Neural cell (in vitro differentiated cells): ENCODE measurements around the gene ETV6. TPM values are rescaled to one million over a fixed set of nuclear protein-coding genes. Genes with fewer than 3 reads are reported as not detected.

Experiments used
- H2AFZ ChIP-seq: fragments of 200-600, 300-800 bp; sonication (generic), shearing (Covaris generic); 2 replicates; pipeline ENCODE4 v1.6.0; 2014; ENCODE audit warnings: low read depth, mild to moderate bottlenecking, antibody characterized with exemption, low read length, moderate library complexity
- H3F3A ChIP-seq: fragments of 200-600 bp; shearing (Covaris generic); 2 replicates; pipeline ENCODE4 v1.6.1; 2016; ENCODE audit warnings: mild to moderate bottlenecking, moderate library complexity, mixed read lengths, antibody characterized with exemption, low read length; ENCODE audit not compliant: insufficient read depth, poor library complexity, severe bottlenecking
- H3K27ac ChIP-seq: fragments of 200-600, 300-800 bp; sonication (generic), shearing (Covaris generic); 2 replicates; pipeline ENCODE4 v1.5.1; 2014; ENCODE audit warnings: mild to moderate bottlenecking, low read length, moderate library complexity
- H3K27me3 ChIP-seq: fragments of 300-800, 200-600 bp; sonication (generic), shearing (Covaris generic); 2 replicates; pipeline ENCODE4 v1.6.0; 2014; ENCODE audit warnings: mild to moderate bottlenecking, low read depth, low read length, moderate library complexity; ENCODE audit not compliant: insufficient read depth
- H3K36me3 ChIP-seq: fragments of 300-800, 200-600 bp; sonication (generic), shearing (Covaris generic); 2 replicates; pipeline ENCODE4 v1.5.1; 2014; ENCODE audit warnings: mild to moderate bottlenecking, antibody characterized with exemption, low read length, moderate library complexity; ENCODE audit not compliant: insufficient read depth
- H3K4me2 ChIP-seq: fragments of 300-800, 200-600 bp; sonication (generic), shearing (Covaris generic); 2 replicates; pipeline ENCODE4 v1.6.0; 2014; ENCODE audit warnings: mild to moderate bottlenecking, low read length
- H3K4me3 ChIP-seq: fragments of 300-800, 200-600 bp; sonication (generic), shearing (Covaris generic); 2 replicates; pipeline ENCODE4 v1.5.1; 2014; ENCODE audit warnings: mild to moderate bottlenecking, low read length, moderate library complexity
- H3K79me2 ChIP-seq: fragments of 200-600 bp; shearing (Covaris generic); replicated peaks from 2 replicates; pipeline ENCODE4 v1.6.0; 2014; ENCODE audit warnings: mild to moderate bottlenecking, low read length, moderate library complexity; ENCODE audit not compliant: insufficient read depth
- H3K9ac ChIP-seq: fragments of 300-800, 200-600 bp; sonication (generic), shearing (Covaris generic); 2 replicates; pipeline ENCODE4 v1.6.1; 2016; ENCODE audit warnings: mild to moderate bottlenecking, low read length, mixed read lengths
- H3K9me2 ChIP-seq: fragments of 200-600 bp; shearing (Covaris generic); 2 replicates; pipeline ENCODE4 v1.6.1; 2016; ENCODE audit warnings: mild to moderate bottlenecking, low read length, mixed read lengths; ENCODE audit not compliant: insufficient read depth
- H3K9me3 ChIP-seq: fragments of 200-600, 300-800 bp; sonication (generic), shearing (Covaris generic); 2 replicates; pipeline ENCODE4 v1.6.1; 2016; ENCODE audit warnings: mild to moderate bottlenecking, mixed run types, low read length, moderate library complexity, mixed read lengths
- H4K20me1 ChIP-seq: fragments of 200-600 bp; shearing (Covaris generic); 2 replicates; pipeline ENCODE4 v1.6.1; 2016; ENCODE audit warnings: mild to moderate bottlenecking, mixed run types; ENCODE audit not compliant: insufficient read depth
- CTCF ChIP-seq: fragments of 450-650 bp; IDR thresholded peaks from 2 replicates; pipeline ENCODE4 v1.5.1; 2014; ENCODE audit warnings: antibody characterized with exemption, mild to moderate bottlenecking, moderate library complexity; ENCODE audit not compliant: poor library complexity, severe bottlenecking
- EP300 ChIP-seq: fragments of 450-650 bp; conservative IDR thresholded peaks from 2 replicates; pipeline ENCODE4 v1.6.1; 2014; ENCODE audit warnings: antibody characterized with exemption, mild to moderate bottlenecking, moderate library complexity; ENCODE audit not compliant: poor library complexity, severe bottlenecking
- EZH2 ChIP-seq: fragments of 200-600, 300-800 bp; shearing (Covaris generic), sonication (generic); IDR thresholded peaks from 2 replicates; pipeline ENCODE4 v1.6.1; 2014; ENCODE audit warnings: antibody characterized with exemption, low read length, borderline replicate concordance, mild to moderate bottlenecking; ENCODE audit not compliant: insufficient read depth, poor library complexity, severe bottlenecking
- MXI1 ChIP-seq: fragments of 450-650 bp; conservative IDR thresholded peaks from 2 replicates; pipeline ENCODE4 v1.6.1; 2014; ENCODE audit warnings: antibody characterized with exemption, mild to moderate bottlenecking; ENCODE audit not compliant: poor library complexity, severe bottlenecking
- POLR2AphosphoS5 ChIP-seq: IDR thresholded peaks from 2 replicates; pipeline ENCODE4 v1.6.1; 2012
- RAD21 ChIP-seq: fragments of 450-650 bp; conservative IDR thresholded peaks from 2 replicates; pipeline ENCODE4 v1.6.1; 2014; ENCODE audit warnings: antibody characterized with exemption, mild to moderate bottlenecking, moderate library complexity
- REST ChIP-seq: IDR thresholded peaks from 2 replicates; pipeline ENCODE4 v1.6.1; 2012; ENCODE audit warnings: borderline replicate concordance
- SMC3 ChIP-seq: fragments of 450-650 bp; conservative IDR thresholded peaks from 2 replicates; pipeline ENCODE4 v1.6.1; 2014; ENCODE audit warnings: antibody characterized with exemption, mild to moderate bottlenecking, moderate library complexity; ENCODE audit not compliant: poor library complexity
- TAF1 ChIP-seq: IDR thresholded peaks from 2 replicates; pipeline ENCODE4 v1.6.1; 2012; ENCODE audit warnings: low read depth
- polyA plus RNA-seq: library from polyadenylated mRNA; depleted of rRNA; stranded (reverse); fragments of >200 nt; gene quantifications from 2 replicates; pipeline ENCODE4 v1.2.3, GENCODE V29; 2014

Gene ETV6
- polyA plus RNA-seq, 1 donor from 2014 or later: 1.6 TPM

GRCh38 chr12:11825278-11825677 lies 175.8 kb downstream of the ETV6 start:
- peaks cover 3% of the 10 kb centered on the region for H3F3A ChIP-seq
- H4K20me1 ChIP-seq: no peaks in the 10 kb centered on the region
- H3K9me3 ChIP-seq: no peaks in the 10 kb centered on the region
- no peaks in the 10 kb centered on the region for H3K79me2 ChIP-seq
- H3K4me3 ChIP-seq: no peak overlapping the region
- H3K9me2 ChIP-seq: no peaks in the 10 kb centered on the region
- TF ChIP-seq RAD21 (no peak), REST (no peak), EZH2 (no peak), POLR2AphosphoS5 (no peak), MXI1 (no peak), EP300 (no peak), TAF1 (no peak), SMC3 (no peak), CTCF (no peak)
- no peak overlapping the region for H2AFZ ChIP-seq
- H3K36me3 ChIP-seq: no peaks in the 10 kb centered on the region
- H3K9ac ChIP-seq: no peak overlapping the region
- no peak overlapping the region for H3K27ac ChIP-seq
- no peak overlapping the region for H3K4me2 ChIP-seq
- no peaks in the 10 kb centered on the region for H3K27me3 ChIP-seq

- Histone ChIP-seq H3K36me3 (no peaks in the 10 kb centered on the region), H3K9ac (no peak overlapping the region), H3K27ac (no peak overlapping the region), H3K4me2 (no peak overlapping the region), H3K9me3 (no peaks in the 10 kb centered on the region), H3K4me3 (no peak overlapping the region), H3K79me2 (no peaks in the 10 kb centered on the region), H3F3A (peaks cover 3% of the 10 kb centered on the region), H4K20me1 (no peaks in the 10 kb centered on the region), H3K27me3 (no peaks in the 10 kb centered on the region), H3K9me2 (no peaks in the 10 kb centered on the region), H2AFZ (no peak overlapping the region)
- TF ChIP-seq MXI1: no peak
- TF ChIP-seq POLR2AphosphoS5: no peak
- TF ChIP-seq RAD21: no peak
- no peak for TF ChIP-seq REST
- no peak for TF ChIP-seq SMC3
- no peak for TF ChIP-seq TAF1
- TF ChIP-seq CTCF: no peak
- no peak for TF ChIP-seq EP300
- TF ChIP-seq EZH2: no peak
Observed at GRCh38 chr12:11826574-11826973, 177.1 kb downstream of the ETV6 start.
